Panc1 (cell line): ENCODE data around the gene AP1S1.

ENCODE experiments used
- CTCF ChIP-seq: fragments of 450-650 bp; IDR thresholded peaks from 2 replicates; pipeline ENCODE4 v1.5.1; 2017; ENCODE audit warnings: mild to moderate bottlenecking
- POLR2AphosphoS5 ChIP-seq: IDR thresholded peaks from 2 replicates; pipeline ENCODE4 v1.6.1; 2012; ENCODE audit warnings: mild to moderate bottlenecking, low read depth, low read length, moderate library complexity
- REST ChIP-seq, 2 experiments: IDR thresholded peaks; 2 replicates each; pipeline ENCODE4 v1.6.1; 2011 to 2012; ENCODE audit warnings: low read depth in 2 of 2, control low read depth in 1 of 2, low read length in 1 of 2, mild to moderate bottlenecking in 1 of 2, moderate library complexity in 1 of 2; ENCODE audit not compliant: insufficient read depth in 1 of 2
- TCF7L2 ChIP-seq: IDR thresholded peaks from 2 replicates; pipeline ENCODE4 v1.6.1; 2011; ENCODE audit warnings: mild to moderate bottlenecking, low read depth, low read length, inconsistent platforms

- TF ChIP-seq POLR2AphosphoS5 (no peak), CTCF (no peak), REST (IDR thresholded peaks at IDR 0.05; ENCODE audit: insufficient read depth in 1 of 2, low read depth in 2 of 2, low read length in 1 of 2) (no peak), TCF7L2 (no peak)
These were observed 45.9 kb upstream of the AP1S1 start for GRCh38 chr7:101108330-101108857.
